Measurements from ENCODE around the gene YWHAE.
"Not testable (repeated sequence)": the region's sequence is repeated elsewhere in the genome, so short reads cannot be mapped to it uniquely, and the experiment has no call there.

YWHAE gene

DNA sequence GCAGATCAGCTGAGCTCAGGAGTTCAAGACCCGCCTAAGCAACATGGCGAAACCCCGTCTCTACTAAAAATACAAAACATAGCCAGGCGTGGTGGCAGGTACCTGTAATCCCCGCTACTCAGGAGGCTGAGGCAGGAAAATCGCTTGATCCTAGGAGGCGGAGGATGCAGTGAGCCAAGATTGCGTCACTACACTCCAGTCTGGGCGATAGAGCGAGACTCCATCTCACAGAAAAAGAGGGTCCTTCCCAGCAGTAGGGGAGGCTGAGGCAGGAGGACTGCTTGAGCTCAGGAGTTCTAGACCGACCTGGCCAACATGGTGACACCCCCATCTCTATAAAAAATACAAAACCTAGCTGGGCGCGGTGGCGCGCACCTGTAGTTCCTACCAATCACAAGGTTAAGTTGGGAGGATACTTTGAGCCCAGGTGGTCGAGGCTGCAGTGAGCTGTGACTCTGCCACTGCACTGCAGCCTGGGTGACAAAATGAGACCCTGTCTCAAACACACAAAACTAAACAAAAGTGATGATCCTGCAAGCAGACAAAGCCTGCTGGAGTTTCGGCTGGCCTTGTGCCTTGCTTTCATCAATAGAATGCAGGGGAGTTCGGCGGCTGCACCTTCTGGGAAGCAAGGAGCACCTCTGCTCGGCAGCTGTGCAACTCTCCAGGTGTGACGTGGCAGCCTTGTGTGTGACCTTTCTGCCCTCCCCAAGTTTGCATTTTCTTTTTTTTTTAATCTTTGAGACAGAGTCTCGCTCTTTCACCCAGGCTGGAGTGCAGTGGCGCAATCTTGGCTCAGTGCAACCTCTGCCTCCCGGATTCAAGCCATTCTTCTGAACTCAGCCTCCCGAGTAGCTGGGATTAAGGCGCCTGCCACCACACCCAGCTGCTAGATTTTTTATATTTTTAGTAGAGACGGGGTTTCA is 12.4 kb upstream of the YWHAE start:
- no peak for DNase-seq

- no peak for DNase-seq
Observed at GRCh38 chr17:1402262-1402586, 2.2 kb upstream of the YWHAE start.

GRCh38 chr17:1398931-1399678 is 917 bp downstream of the YWHAE start:
- peak; percentile 30 for DNase-seq

DNA sequence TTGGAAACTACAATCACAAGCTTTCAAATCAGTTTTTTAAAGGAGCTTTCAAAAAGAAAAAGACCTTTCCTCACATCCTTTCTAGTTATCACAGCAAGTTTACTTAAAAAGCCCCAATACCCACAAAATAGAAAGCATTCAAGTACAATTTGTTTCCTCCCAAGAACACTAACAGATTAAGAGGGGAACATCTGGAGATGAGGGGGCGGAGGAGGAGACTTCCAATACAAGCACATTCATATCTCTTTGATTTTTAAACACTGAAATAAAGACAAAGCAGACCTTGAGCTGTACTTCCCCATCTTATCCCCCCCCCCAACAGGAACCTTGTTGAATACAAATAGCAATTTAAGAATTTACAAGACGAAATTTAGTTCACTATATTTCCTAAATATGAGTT is 2.0 kb downstream of the YWHAE start:
- DNase-seq: no peak

DNA sequence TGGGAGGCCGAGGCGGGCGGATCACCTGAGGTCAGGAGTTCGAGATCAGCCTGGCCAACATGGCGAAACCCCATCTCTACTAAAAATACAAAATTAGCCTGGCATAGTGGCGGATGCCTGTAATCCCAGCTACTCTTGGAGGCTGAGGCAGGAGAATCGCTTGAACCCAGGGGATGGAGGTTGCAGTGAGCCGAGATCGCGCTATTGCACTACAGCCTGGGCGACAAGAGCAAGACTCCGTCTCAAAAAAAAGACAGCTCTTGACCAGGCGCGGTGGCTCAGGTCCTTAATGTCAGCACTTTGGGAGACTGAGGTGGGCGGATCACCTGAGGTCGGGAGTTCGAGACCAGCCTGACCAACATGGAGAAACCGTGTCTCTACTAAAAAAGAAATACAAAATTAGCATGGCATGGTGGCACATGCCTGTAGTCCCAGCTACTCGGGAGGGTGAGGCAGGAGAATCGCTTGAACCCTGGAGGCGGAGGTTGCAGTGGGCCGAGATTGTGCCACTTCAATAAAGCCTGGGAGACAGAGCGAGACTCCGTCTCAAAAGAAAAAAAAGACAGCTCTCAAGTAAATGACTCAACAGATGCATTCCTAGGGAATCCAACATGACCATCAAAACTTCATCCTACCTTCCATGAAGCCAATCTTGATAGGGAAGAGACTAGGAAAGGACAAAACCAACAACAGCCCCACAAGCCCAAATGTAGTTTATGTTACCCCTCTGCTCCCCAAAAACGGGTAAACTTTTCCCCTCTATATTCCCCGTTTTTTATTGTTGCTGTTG is 4.0 kb downstream of the YWHAE start:
- not testable (repeated sequence) for DNase-seq

- no peak for DNase-seq
Observed at GRCh38 chr17:1391577-1391976, 8.4 kb downstream of the YWHAE start.

DNA sequence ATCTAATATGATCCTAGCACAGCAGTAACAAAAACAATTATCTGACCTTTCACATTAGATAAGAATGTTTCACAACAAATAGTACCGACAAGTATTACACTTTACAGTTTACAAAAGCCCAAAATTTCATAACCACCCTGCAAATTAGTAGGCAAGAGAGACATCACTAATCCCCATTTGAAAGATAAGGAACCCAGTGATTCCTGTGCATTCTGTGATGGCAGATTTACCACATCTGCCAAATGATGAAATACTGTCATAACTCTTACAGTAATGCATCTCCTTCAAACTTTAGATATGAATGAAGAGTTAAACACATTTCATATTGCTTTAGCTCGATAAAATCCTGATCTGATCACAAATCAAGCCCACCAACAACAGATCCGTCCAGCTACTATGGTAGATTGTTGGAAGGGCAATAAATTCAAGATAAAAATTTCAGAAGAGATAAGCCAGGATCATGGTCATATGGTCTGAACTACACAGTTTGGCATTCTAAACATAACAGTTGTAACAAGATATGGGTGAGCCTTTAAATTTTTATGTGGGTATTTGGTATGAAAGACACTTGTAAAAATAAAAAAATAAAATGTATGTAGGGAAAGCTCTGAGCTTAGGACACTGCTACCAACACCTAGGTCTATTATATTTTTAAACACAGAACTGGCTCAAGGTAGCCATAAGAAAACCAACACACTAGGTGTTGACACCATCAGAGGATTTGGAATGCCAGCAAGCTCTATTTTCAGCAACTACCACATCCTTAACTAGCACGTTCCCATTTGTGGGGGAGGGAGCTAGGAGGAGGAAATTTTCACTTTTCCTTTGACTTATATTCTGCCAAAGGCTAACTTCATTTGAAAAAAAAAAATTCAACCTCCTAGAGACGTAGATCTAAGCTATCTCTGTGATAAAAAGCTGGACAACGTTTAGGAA is 9.3 kb downstream of the YWHAE start:
- no peak for DNase-seq

DNA sequence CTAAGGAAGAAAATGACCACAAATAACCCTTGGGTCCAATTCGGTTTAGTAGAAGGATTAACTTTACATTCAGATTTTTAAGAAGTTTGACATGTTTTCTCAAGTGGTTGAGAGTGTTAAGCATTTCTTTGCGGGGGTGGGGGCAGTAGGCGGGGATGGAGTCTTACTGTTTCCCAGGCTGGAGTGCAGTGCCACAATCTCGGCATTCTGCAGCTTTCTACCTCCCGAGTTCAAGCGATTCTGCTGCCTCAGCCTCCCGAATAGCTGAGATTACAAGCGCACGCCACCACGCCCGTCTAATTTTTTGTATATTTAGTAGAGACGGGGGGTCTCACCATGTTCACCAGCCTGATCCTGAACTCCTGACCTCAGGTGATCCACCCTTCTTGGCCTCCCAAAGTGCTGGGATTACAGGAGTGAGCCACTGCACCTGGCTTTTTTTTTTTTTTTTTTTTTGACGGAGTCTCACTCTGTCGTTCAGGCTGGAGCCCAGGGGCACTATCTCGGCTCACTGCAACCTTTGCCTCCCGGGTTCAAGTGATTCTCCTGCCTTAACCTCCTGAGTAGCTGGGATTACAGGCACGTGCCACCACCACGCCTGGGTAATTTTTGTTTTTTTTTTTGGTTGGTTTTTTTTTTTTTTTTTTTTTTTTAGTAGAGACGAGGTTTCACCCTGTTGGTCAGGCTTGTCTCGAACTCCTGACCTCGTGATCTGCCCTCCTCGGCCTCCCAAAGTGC is 12.4 kb downstream of the YWHAE start:
- not testable (repeated sequence) for DNase-seq

DNA sequence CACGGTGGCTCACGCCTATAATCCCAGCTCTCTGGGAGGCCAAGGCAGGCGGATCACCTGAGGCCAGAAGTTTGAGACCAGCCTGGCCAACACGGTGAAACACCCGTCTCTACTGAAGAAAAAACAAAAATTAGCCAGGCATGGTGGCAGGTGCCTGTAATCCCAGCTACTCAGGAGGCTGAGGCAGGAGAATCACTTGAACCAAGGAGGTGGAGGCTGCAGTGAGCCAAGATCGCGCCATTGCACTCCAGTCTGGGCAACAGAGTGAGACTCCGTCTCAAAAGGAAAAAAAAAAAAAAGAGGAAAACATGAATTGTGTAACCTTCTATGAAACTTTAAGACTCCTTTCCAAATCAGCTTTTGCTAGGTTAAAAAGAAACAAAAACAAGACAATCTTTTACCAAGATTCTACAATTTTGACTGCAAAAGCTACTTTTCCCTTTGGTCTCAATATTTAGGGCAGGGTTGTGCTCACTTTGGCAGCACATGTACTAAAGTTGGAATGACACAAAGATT is 13.3 kb downstream of the YWHAE start:
- DNase-seq: not testable (repeated sequence)

DNA sequence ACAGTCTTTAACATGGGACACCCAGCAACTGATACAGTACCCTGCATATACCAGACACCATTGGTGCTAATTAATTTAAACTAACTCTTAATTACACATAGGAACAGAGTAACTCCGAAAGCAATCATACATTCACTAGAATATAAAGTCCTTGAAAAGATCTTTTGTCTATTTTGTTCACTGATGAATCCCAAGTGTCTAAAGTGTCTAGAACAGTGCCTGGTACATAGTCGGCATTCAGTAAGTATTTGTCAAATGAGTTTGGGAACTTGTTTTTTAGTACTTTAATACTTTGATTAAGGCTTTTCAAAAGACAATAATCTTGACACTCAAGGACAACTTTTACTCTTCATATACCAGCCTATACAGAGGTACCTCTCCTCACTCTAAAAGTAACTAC is 13.8 kb downstream of the YWHAE start:
- DNase-seq: no peak

- no peak for DNase-seq
Observed at GRCh38 chr17:1385861-1386260, 14.2 kb downstream of the YWHAE start.

- DNase-seq: no peak
Observed at GRCh38 chr17:1384905-1385435, 15.1 kb downstream of the YWHAE start.

- DNase-seq: no peak
Observed at GRCh38 chr17:1379930-1380313, 20.1 kb downstream of the YWHAE start.

DNA sequence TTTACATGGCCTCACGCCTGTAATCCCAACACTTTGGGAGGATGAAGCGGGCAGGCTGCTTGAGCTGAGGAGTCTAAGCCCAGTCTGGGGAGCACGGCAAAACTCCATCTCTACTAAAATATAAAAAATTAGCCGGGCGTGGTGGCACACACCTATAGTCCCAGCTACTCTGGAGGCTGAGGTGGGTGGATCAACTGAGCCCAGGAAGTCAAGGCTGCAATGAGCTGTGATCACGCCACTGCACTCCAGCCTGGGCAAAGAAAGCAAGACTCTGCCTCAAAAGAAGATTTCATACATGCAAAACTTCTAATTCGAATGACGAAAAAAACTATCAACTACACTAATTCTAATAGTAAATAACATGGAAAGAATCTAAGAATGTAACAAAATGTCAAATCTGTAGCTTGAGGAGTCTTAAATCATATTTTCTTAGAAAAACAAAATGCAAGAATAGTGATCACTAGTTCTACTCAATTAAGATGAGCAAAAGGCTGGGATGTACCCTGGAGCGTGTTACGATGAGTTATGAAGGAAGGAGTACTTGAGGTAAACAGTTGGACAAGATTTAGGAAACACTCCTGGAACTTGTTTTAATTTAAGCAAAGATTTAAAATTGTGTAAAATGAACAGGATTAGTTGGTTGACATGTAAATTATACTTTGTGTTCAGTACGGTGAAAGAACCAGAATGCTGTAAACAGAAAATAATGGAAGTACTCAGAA is 20.7 kb downstream of the YWHAE start:
- no peak for DNase-seq

DNA sequence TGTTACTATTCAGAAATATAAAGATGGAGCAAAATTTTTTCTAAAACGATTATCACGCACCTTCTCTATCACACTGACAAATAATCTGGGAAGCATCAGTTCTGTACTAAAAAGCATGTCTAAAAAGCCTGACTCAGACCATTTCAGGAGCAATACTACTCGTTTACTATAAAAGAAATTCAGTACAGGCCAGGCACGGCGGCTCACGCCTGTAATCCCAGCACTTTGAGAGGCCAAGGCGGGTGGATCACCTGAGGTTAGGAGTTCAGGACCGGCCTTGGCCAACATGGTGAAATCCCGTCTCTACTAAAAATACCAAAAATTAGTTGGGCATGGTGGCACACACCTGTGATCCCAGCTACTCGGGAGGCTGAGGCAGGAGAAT is 21.6 kb downstream of the YWHAE start:
- not testable (repeated sequence) for DNase-seq

- no peak for DNase-seq
Observed at GRCh38 chr17:1377334-1377733, 22.7 kb downstream of the YWHAE start.

- DNase-seq: no peak
Observed at GRCh38 chr17:1376061-1376460, 24.0 kb downstream of the YWHAE start.

DNA sequence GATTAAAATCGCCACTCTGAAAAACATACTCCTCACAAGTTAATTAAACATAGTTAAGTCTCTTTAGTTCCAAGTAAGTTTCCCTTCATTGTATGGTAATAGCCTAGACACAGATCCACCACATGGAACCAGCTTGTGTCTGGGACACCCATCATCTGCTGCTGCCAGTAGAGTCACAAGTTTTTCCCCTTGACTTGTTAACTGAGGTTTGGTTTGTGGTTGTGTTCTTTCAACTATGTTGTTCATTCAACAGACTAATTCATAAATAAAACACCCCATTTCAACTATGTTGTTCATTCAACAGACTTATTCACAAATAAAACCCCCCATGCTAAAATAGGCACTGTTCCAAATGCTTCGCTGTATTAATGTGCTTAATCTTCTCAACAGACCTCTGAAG is 24.4 kb downstream of the YWHAE start:
- no peak for DNase-seq

DNA sequence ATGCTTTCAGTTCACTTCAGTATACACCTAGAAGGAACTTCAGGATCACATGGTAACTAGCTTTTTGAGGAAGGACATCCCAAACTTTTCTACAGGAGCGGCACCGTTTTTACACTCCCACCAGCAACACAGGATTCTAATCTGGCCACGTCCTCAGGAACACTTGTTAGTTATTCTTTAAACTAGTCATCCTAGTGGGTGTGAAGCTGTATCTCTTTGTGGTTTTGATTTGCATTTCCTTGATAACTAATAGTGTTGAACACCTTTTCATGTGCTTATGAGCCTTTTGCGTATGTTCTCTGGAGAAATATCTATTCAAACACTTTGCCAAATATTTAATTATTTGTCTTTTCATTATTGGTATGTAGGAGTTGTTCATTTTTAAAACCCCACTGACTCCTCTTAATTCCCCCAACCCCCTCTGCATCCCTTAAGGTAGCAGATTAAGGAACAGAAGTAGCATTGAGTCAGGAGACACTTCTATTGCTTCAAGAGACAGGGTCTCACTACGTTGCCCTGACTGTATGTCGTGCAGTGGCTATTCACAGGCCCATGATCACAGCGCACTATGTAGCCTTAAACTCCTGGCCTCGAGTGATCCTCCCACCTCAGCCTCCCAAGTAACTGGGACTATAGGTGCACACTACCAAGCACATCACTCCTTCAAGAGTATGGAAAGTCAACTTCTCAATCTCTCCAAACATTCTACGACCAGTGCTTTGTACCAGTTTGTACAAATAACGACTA is 25.4 kb downstream of the YWHAE start:
- DNase-seq: no peak
